Right lobe of liver (tissue), 4 donors: ENCODE measurements around the gene RERE.

ENCODE experiments used
- CTCF ChIP-seq, 4 donors: fragments of 200-600 bp in 3 of 4; fragments of 450-650 bp in 1 of 4; IDR thresholded peaks; one replicate each; pipeline versions ENCODE4 v1.5.1 to v1.8.0; 2016 to 2022; ENCODE audit warnings: antibody characterized with exemption in 4 of 4, mild to moderate bottlenecking in 2 of 4
- POLR2A ChIP-seq: fragments of 450-650 bp; IDR thresholded peaks from one replicate; pipeline ENCODE4 v1.6.1; 2017; ENCODE audit warnings: antibody characterized with exemption, mild to moderate bottlenecking
- donor health status: DM: no; HTN: no; CAD: no.
- donor health status: DM: no; HTN: no; CAD: no.
- donor health status: DM: no; HTN: yes; CAD: no.

DNA sequence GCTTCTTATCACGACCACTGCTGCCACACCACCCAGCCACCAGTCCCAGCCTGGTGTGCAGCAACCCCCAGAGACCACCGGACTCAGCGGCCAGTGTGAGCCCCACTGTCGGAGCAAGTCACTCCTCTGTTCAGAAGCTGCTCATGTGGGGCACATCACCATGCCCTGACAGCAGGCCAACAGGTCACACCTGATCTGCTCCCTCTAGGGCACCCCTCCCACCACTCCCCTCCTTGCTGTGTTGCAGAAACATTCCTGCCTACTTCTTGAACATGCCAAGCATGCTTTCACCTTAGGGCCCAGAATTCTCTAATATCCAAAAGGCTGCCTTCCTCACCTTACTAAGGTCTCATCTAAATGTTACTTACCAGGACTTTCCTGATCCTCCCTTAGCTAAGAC is 353.1 kb downstream of the RERE start:
- TF ChIP-seq CTCF (IDR thresholded peaks at IDR 0.05) (no peak), POLR2A (no peak)
